ENCODE measurements around the gene KIAA1549.

Gene KIAA1549

DNA sequence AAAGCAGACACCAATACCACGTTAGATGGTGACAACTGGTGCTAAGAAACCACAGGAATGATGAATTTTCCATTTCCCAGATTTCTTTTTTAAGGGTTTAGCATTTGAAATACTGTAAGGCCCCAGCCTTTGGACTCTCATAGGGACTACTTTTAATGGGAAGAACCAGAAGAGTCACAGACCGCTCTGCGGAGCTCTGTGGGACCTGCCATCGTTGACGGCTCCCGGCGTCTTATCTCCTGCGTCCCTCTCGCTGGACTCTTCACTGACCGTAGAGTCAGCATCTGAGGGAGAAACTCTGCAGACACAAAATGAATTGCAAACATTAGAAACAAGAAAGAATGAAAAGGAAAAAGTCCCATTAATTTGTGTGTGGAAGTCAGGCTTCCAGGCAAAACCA lies 101.8 kb downstream of the KIAA1549 start:
- DNase-seq = no peak

DNA sequence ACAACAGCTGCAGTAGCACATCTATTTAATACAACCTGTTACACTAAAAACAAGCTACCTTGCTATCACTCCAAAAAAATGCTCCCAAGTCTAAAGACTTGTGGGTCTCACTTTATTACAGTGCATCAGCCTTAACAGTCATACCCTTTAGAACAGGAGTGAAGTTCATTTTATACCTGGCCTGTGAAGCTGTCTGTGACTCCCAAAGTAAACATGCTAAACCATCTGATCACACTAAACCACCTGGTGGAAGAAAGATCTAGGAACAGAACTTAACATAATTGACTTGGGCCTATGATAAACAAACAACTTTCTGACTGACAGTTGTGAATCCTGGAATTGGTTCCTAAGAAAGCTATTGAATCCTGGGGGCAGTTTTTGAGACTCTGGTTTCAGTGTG lies 102.3 kb downstream of the KIAA1549 start:
- no peak for DNase-seq

DNA sequence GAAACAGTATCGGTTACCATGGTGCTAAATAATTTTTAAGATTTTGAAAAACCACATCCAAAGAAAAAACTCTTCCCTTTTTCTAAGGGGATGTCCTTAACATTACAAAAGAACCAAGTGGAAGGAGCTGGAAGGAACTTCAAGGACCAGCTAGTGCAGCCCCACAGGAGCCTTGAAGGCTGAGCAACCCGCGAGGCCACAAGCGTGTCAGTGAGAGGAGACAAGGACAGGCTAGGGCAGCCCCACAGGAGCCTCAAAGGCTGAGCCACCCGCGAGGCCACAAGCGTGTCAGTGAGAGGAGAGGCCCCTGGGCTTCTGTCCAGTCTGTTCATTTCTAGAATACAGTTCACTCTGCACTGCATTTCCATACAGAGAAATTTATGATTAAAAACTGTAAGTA lies 103.1 kb downstream of the KIAA1549 start:
- no peak for DNase-seq

DNA sequence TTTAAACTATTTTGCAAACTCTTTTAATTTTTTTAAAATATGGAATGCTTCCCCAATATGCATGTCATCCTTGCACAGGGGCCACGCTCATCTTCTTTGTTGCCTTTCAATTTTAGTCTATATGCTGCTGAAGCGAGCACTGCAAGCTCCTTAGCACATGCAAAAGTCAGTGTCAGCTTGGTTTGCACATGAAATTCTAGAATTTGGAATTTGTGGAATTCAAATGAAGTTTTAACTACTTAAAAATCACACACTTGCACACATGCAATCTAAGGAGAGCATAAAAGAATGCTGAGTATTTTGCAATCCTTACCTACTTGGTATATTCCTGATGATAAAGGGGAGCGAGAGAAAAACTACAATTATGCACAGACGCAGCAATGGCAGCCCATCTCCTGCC lies 104.9 kb downstream of the KIAA1549 start:
- DNase-seq = no peak

DNA sequence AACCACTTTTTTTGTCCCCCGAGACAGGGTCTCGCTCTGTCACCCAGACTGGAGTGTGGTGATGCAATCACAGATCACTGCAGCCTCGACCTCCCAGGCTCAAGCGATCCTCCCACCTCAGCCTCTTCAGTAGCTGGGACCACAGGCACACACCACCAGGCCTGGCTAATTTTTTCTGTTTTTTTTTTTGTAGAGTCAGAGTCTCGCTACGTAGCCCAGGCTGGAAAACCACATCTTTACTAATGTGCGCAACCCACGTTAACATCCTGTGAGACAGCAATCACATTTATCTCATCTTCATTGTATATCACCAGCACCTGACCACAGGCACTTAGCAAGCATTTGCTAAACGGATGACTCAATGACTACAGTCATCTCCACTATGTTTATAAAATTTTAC lies 105.4 kb downstream of the KIAA1549 start:
- peak; percentile 56 for DNase-seq

DNA sequence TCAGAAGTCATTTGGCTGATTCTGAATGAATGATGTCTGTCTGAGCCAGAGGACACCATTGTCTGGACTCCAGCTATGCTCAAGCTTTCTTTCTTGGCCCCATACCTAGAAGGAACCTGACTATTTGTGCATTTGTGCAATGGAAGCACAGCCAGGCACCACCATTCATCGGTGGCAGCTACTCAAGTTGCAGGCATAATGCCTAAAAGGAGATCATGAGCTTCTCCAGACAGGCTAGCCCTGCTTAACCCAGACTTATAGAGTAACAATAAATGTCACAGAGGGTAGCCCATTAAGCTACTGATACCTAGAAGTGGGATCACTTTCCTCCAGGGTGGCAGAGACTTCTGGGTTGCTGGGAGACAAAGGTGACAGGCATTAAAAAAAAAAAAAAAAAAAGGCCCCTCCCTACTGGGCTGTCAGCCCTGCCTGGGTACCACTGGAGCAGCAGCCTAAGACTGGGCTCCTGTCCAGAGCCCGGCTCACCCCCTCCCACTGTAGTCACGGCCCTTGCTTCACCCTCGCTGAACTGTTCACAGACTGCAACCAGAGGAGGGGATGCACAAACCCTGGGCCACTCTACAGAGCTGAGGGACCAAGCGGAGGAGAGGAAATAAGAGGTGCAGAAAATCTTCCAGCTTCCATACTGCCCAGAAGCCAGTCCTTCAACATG lies 107.8 kb downstream of the KIAA1549 start:
- DNase-seq = no peak

DNA sequence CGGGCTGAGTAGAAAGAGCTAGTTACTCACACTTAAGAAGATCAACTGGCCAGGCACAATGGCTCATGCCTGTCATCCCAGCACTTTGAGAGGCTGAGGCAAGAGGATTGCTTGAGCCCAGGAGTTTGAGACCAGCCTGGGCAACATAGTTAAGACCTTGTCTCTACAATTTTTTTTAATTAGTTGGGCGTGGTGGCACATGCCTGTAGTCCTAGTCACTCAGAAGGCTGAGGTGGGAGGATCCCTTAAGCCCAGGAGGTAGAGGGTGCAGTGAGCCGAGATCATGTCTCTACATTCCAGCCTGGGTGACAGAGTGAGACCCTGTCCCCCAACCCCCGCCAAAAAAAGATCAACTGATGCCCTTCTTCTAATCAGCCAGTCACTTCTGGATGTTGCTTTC lies 108.6 kb downstream of the KIAA1549 start:
- no peak for DNase-seq

DNA sequence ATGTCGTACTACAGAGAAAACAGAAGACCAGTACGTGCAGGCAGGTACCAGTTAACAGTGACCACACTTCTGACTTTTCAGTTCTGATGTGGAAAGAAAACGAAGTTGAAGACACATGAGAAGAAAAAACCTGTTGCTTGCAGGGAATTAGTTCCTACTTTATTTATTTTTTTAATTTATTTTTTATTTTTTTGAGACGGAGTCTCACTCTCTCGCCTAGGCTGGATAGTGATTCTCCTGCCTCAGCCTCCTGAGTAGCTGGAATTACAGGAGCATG lies 109.4 kb downstream of the KIAA1549 start:
- no peak for DNase-seq

DNA sequence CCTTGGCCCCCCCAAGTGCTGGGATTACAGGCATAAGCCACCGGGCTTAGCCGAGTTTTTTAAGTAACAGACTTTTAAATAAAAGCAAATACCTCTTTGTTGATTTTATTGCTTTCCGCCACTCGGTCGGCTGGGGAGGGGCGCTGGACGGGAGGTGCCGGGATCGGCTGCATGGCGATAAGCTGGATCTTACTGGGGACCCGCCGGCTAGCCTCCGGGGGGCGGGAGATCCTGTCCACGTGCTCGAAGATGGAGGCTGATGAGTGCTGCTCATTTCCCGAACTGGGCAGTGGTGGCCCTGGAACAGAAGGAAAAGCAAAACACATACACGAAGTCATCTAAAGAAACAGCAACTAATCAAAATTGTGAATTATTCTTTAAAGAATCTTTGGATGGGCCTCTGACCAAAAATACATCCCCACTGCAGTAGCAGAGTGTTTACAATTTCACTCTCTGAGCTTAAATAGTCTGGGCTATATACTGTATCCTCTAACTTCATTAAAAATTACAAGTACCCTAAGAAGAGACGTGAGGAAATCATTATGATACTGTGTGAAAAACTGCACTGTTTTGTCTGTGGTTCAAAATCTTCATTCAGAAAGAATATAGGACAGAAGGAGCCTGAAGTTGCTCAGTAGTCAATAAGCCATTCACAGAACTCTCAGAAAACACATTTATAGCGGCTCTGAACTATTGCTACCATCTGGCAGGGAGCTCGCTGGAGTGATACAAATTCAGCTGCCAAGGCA lies 110.0 kb downstream of the KIAA1549 start:
- DNase-seq = no peak

DNA sequence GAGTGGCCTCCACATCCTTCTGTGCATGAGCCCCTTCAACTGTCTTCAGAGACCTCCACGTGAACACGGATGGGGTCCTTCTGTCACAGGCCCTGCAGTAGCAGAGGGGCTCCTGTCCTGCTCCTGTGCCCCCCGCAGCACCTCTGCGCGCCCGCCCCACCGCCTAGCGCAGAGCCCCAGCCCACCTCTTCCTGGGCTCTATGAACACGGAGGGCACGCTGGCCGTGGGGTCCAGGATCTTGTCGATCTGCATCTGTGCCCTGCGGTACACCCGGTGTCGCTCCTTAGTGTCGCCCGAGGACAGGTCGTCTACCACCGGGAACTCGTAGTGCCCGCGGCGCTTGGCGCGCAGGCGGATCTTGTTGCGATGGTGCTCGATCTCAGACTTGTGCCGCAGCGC lies 111.8 kb downstream of the KIAA1549 start:
- DNase-seq = no peak

DNA sequence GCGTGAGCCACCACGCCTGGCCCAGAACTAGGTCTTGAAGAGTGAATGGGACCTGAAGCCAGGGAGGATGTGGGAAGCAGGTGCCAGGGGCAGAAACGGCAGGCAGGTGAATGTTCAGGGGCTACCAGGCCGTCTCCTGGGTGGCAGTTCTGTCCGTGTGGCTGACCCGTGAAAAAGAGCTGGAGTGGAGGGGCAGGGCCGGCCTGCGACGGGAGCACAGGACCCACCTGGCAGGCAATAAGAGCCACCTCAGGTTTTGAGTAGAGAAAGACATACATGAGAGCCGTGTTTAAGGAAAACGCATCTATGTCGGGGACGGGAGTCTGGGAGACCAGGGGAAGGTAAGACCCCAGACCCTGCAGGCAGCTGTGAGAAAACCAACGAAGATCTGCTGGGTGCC lies 112.5 kb downstream of the KIAA1549 start:
- no peak for DNase-seq

DNA sequence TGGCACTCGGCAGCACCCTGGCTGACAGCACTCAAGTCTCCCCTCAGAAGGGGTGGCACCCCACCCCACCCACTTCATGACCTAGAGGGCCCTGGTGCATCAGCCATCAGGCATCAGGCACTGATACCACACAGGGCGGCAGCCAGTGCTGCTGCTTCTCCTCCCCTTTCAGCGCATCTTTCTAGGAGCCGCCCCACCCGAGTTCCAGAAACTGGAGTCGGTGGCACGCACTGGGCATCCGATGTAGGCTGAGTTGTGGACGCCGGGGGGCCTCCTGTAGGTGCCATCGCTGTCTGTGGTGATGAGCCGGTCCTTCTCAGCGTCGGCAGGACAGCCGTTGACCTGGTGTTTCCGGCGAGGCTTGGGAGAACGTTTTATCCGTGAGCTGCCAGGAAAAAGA lies 113.4 kb downstream of the KIAA1549 start:
- no peak for DNase-seq

DNA sequence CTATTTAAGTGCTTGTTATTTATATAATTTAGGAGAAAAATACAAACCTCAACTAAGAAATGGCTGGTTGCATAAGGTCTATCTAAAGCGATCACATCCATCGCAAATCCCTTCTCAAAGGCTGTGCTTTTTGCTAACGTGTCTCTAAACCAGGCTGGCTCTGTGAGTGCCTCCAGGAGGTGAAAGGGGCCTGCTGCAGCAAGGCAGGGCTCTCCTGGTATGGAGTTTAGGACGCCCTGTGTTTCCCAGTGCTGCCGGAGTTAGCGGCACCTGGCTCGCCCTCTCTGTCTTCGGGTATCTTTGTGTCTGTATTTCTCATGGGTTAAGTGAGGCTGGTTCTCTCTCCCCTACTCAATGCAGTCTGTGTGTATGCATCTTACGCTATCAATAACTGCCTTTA lies 114.8 kb downstream of the KIAA1549 start:
- DNase-seq = no peak

DNA sequence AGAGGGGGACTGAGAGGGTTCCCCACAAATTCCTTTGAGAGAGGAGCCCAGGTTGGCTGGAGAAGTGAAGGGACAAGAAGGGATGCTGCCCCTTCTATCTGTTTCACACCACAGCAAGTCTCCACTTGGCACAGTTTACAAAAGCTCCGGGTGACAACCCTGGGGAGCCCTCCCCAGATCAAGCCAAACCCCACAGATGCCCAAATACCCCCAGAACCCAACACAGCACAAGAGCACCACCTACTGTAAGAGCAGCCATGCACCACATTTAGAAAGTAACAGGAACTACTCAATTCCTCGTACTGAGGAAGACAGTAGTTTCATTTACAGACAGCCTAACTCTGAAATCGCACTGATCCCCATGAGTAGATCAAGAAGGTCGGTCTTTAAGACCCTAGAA lies 115.3 kb downstream of the KIAA1549 start:
- DNase-seq = no peak

DNA sequence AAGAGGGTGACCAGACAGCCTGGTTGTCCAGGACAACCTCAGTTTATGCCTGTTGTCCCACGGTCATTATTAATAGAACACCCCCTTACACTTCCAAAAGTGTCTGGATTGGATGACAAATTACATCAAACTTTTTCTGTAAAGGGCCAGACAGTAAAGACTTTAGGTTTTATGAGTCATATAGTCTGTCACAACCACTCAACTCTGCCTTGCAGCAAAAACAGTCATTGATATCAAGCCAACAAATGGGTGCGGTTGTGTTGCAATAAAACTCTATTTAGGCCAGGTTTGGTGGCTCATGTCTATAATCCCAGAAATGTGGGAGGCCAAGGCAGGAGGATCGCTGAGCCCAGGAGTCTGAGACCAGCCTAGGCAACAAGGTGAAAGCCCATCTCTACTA lies 116.5 kb downstream of the KIAA1549 start:
- DNase-seq = peak; percentile 17

DNA sequence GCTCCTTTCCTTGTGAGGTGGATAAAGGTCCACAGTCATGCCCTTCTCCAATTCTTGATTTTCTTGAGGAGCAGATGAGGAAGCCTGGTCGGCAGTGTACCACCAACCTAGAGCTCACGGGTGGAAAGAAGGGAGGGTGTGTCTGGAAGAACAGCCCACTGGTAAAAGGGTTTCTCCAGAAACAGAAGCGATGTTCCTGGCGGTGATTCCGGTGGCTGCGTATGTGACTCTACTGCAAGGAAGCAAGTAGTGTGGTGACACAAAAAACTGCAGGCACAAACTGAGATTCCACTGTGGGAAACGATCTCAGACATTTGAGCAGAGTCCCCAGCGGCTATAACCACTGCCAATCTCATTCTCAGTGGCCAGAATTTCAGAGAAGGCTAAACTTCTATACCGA lies 117.3 kb downstream of the KIAA1549 start:
- DNase-seq = no peak

DNA sequence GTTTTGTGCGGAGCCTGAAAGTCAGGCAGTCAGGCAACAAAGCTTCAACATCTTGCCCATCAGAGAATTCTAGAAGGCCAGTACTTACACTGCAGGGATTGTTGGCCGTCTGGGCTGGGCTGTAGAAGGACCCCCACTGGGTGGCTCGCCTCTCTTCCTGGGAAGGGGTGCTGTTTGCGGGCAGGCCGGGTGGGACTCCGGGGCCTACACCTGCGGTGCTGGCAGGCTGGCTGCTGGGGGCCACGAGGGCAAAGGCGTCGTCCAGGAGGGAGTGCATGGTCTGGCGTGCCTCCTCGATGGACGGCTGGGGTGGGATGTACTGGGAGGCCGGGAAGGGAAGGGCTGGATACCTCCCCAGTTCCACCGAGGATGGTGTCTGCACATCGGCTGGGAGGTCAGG lies 120.1 kb downstream of the KIAA1549 start:
- no peak for DNase-seq

DNA sequence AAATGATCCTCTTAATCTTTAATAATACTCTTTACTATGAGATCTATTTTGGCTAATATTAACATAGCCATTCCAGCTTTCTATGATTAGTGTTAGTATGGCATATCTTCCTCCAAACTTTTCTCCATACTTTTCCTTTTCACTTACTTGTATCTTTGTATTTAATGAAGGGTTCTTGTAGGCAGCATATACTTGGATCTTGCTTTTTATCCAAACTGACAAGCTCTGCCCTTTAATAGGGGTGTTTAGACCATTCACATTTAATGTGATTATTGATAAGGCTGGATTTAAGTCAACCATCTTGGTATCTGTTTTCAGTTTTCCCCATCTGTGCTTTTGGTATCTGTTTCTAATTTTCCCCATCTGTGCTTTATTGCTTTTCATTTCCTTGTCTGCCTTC lies 123.5 kb downstream of the KIAA1549 start:
- DNase-seq = no peak

DNA sequence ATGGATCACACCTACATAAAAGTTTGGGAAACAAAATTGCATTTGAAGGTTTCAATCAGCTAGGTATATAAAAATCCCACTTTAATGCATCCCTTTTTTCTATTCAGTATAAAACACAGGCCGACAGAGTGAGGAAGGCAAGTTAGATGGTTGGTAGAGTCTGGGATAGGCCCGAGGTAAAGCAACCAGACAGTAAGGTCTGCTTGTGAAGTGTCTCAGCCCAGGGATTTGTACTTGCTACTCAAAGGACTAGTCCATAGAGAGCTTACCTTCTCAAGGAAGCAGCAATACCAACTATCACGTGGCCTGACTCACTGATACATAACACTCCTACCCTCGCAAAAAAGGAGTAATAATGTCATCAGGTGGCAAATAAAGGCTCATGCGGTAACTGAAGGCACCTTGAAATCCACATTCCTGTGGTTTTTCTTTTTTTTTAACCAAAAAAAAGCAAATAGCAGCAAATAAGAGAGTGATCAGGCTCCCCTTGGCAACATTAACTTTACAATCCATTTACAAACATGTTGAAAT lies 127.0 kb downstream of the KIAA1549 start:
- no peak for DNase-seq

DNA sequence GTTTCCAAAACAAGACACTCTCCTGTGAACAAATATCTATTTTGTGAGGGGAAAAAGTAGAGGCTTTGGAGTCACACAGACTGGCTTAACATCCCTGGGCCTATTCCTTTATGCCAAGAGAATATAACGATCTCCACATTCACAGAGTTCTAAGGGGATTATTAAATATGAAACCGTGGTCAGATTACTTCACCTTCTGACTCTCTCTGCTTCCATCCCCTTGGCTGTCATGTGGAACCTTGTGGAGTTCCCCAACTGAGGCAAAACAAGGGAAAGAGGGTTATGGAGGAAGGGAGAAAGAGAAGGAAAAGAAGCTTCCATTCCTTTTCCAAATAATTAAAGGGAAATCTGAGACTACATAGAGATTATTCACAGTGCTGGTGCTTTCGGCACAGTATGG lies 127.7 kb downstream of the KIAA1549 start:
- DNase-seq = no peak

DNA sequence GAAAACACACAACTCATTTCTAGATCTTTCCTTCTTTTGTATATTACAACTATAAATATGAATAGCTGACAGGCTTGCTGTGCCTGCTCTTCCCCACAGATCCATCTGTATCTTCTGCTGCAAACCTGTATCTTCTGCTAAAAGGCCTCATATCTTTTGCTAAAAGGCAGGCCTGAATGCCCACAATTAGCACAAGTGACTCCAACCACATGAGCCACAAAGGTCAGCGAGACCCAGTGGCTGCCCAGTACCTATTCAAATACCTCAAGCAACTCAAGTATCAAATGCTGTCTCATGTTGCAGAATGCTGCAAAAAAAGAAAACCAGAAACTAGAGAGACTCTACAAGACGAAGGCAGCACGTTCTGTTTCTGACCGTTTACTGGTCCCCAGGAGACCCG lies 128.7 kb downstream of the KIAA1549 start:
- no peak for DNase-seq

DNA sequence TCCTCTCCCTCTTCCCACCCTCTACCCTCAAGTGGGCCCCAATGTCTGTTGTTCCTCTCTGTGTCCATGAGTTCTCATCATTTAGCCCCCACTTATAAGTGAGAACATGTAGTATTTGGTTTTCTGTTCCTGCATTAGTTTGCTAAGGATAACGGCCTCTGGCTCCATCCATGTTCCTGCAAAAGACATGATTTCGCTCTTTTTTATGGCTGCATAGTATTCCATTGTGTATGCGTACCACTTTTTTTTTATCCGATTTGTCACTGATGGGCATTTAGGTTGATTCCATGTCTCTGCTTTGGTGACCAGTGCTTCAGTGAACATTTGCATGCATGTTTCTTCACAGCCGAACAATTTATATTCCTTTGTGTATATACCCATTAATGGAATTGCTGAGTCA lies 131.5 kb downstream of the KIAA1549 start:
- no peak for DNase-seq

DNA sequence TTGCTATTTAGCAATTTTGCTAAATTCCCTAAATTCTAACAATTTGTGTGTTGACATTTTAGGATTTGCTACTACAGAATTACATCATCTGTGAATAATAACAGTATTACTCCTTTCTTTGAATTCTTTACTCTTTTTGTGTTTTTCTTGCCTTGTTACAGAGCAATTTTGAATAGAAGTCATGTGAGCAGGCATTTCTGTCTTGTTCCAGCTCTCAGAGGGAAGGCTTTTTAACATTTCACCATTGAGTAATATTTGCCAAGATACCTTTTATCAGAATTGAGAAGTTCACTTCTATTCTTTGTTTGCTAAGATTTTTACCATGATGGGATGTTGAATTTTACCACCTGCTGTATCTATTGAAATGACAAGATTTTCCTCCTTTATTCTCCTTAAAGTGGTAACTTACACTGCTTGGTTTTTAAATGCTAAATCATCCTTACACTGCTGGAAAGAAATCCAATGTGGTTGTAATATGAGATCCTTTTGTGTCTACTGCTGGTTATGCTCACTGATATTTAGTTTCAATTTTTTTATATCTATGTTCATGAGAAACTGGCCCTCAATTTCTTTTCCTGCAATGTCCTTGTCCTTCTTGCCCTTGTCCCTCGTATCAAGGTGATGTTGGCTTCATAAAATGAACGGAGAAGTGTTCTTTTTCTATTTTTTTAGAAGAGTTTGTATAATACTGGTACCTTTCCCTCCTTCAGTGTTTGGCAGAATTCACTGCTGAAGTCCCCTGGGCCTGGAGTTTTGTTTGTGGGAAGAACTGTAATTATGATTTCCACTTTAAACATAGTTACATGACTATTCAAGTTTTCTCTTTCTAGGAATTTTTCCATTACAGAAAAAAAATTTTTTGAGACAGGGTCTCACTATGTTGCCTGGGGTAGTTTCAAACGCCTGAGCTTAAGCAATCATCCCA lies 132.9 kb downstream of the KIAA1549 start:
- DNase-seq = no peak

DNA sequence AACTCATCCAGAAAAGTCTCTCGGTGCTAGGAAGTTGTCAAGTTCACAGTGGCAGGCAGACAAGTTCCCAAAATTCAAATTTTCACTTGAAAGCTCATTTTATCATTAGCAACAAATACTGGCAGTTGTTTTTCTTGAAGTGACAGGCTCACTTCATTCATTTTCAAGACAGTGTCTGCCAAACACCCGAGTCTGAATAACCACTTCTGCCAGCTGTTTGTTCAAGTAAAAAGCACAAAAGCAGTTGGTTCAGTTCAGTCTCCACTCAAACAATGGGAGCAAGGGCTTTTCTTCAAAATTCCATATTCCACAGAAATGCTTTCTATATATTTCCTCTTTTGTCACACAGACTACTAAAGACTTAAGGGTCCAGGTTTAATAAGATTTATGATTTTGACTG lies 135.5 kb downstream of the KIAA1549 start:
- no peak for DNase-seq

Data from T1000 (cell line).